GM06990 (cell line): ENCODE results near the gene CRADD.
"Not testable (repeated sequence)": the region's sequence is repeated elsewhere in the genome, so short reads cannot be mapped to it uniquely, and the experiment has no call there.

Experiments
- DNase-seq: peaks from one replicate; pipeline ENCODE4 v3.0.0-alpha.2; 2011; ENCODE audit not compliant: insufficient read length; ENCODE audit errors: extremely low read depth
- H3K27me3 ChIP-seq: replicated peaks from 2 replicates; pipeline ENCODE4 v1.6.0; 2011; ENCODE audit warnings: low read length; ENCODE audit not compliant: control insufficient read depth, insufficient read depth
- H3K36me3 ChIP-seq: 2 replicates; pipeline ENCODE4 v1.5.1; 2011; ENCODE audit warnings: low read length; ENCODE audit not compliant: control insufficient read depth, insufficient read depth
- H3K4me3 ChIP-seq: replicated peaks from 2 replicates; pipeline ENCODE4 v1.5.1; 2011; ENCODE audit warnings: low read depth, mild to moderate bottlenecking, control low read depth, low read length
- TF ChIP-seq, protein P1 (sequence below): IDR thresholded peaks from 2 replicates; pipeline ENCODE4 v1.5.1; 2011; ENCODE audit warnings: low read length, control low read depth, mild to moderate bottlenecking, inconsistent platforms; ENCODE audit not compliant: insufficient read depth, poor library complexity, severe bottlenecking

The CRADD gene

DNA sequence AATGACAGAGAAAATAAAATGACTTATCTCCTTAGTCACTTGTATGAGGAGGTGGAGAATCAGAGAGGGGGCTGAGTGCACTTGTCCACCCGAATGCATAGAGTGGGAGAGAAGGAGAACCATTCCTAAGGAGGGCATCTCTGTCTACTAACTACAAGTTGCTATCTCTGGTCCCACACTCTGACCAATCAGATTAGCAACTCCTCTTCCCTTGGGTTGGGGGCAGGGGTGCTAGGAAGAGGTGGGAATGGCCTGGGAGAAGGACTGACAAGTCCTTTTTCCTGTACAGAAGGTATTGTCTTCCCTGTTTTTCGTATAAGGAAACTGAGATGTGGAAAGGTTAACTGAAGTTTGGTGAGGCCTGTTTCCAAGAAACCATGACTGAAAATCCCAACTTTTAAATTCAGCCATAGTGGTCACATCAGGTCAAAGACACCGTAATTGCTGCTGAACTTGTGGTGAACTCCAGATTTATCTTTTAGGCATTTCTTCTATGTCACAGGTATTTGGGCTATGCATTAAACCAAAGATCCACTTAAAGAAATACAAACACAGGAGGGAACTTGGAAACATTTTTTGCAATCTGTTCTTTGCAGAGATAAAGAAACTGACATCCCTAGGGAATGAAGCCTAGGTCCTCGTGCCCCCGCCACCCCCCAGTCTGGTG is 207.8 kb downstream of the CRADD start:
- no peak for DNase-seq
- Histone ChIP-seq H3K27me3 (no peaks in the 10 kb centered on the region), H3K4me3 (no peak overlapping the region), H3K36me3 (no peaks in the 10 kb centered on the region)
- TF ChIP-seq, protein P1, sequence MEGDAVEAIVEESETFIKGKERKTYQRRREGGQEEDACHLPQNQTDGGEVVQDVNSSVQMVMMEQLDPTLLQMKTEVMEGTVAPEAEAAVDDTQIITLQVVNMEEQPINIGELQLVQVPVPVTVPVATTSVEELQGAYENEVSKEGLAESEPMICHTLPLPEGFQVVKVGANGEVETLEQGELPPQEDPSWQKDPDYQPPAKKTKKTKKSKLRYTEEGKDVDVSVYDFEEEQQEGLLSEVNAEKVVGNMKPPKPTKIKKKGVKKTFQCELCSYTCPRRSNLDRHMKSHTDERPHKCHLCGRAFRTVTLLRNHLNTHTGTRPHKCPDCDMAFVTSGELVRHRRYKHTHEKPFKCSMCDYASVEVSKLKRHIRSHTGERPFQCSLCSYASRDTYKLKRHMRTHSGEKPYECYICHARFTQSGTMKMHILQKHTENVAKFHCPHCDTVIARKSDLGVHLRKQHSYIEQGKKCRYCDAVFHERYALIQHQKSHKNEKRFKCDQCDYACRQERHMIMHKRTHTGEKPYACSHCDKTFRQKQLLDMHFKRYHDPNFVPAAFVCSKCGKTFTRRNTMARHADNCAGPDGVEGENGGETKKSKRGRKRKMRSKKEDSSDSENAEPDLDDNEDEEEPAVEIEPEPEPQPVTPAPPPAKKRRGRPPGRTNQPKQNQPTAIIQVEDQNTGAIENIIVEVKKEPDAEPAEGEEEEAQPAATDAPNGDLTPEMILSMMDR = no peak

DNA sequence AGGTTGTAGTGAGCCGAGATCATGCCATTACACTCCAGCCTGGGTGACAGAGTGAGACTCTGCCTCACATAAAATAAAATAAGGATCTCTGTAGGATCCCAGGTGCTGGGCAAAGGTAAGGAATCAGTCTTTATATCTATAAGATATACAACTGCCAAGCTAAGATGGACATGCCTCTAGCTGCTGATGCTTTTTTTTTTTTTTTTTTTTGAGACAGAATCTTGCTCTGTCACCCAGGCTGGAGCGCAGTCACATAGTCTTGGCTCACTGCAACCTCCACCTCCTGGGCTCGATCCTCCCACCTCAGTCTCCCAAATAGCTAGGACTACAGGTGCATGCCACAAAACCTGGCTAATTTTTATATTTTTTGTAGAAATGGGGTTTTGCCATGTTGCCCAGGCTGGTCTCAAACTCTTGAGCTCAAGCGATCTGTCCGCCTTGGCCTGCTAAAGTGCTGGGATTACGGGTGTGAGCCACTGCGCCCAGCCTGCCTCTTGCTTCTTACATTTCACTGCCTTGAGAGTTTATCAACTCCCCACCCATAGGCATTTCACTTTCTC is 208.9 kb downstream of the CRADD start:
- H3K27me3 ChIP-seq, H3K4me3 ChIP-seq, DNase-seq, H3K36me3 ChIP-seq: not testable (repeated sequence)

DNA sequence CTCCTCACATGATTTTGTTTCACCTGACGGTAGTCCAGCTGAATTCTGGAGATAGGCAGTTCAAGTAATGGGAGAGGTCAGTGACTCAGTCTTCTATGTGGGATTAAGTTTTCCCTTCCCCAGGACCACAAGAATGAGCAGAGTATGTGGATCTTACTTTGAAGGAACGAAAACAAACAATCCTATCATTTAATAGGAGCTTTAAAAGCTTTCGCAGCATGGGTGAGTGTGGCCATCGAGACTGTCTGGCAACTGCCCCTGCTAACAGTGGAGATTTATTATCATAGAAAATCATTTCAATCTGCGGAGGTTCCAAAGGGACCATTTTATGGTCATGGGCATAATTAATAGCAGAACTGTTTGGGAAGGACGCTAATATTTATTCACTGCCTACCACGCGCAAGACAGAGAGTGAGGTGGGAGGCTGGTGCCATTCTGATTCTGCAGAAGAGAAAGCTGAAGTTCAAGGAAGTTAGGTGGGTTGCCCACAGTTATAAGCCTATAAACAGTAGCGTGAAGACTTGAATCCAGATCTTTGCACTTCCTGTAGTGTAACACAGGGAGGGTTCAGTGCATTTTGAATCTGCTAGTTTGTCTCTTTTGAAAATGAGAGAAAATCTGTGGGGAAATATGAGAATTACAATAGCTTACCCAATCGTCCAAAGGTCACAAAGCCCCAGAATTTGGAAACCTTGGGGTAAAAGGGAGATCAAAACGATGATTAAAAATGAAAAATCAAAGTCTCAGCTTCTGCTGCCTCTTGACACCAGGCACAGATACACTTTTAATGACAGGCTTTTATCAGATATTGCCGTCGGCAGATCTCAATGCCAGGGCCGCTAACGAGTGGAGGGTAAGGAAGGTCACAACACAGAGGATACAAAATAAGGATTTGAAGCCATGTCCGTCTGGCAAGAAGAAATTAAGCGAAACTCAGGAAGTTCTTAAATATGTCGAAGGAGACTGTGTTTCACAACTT is 209.6 kb downstream of the CRADD start:
- H3K27me3 ChIP-seq = no peaks in the 10 kb centered on the region
- DNase-seq = no peak
- TF ChIP-seq, protein P1 = no peak
- no peak overlapping the region for H3K4me3 ChIP-seq
- no peaks in the 10 kb centered on the region for H3K36me3 ChIP-seq

DNA sequence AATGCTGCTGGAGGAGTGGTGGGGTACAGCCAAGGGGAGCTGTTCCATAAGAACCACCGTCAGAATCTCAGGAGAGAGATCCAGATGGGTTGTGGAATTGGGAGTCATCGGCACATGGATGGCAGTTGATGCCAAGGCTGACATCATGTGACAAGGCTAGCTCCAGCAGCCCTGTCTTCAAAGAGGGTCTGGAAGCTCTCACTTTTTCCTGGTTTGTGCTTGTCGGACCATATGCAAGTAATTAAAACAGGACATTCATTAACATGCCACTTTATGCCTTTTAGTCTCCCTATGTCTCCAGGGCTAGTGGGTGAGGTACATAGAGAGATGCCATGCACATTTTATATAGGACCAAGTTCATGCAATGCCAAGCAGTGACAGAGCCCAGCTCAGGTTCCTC is 211.8 kb downstream of the CRADD start:
- TF ChIP-seq, protein P1 = no peak
- no peak overlapping the region for H3K4me3 ChIP-seq
- H3K27me3 ChIP-seq = no peaks in the 10 kb centered on the region; the same call in 1 of the 2 replicates
- DNase-seq = no peak
- H3K36me3 ChIP-seq = no peaks in the 10 kb centered on the region

DNA sequence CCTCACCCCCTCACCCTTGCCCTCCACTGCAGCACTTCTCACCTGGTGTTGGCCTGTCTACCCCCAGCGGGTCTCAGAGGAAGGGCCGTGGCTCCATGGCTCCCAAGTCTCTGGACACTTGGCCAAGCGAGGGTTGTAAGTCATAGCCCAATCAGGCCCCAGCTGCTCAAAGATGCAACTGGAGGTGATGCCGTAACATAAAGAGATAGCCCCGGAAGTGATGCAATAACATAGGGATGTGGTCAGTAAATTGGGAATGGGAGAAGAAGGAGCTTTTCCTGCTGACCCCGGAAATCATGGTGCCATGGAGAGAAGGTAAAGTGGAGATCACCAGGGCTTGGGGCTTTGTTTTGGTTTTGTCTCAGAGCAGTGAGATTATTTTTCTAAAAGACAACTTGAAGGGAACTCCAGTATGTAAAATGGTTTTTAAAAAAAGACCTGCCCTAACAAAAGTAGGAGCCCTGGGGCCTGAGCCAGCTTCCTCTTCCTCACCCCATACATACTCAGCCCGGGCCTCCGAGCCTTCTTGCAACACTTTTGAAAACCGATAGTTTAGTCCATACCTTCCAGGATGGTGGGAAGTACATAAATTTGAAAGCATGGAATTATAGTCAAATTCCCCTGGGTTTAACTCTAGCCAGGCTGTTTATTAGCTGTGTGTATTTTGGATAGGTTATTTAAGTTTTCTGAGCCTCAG is 212.5 kb downstream of the CRADD start:
- TF ChIP-seq, protein P1 = no peak
- Histone ChIP-seq H3K27me3 (no peaks in the 10 kb centered on the region; the same call in none of the 2 replicates), H3K4me3 (no peak overlapping the region), H3K36me3 (no peaks in the 10 kb centered on the region)
- no peak for DNase-seq
